ENCODE results near the gene OR1L6.

DNA sequence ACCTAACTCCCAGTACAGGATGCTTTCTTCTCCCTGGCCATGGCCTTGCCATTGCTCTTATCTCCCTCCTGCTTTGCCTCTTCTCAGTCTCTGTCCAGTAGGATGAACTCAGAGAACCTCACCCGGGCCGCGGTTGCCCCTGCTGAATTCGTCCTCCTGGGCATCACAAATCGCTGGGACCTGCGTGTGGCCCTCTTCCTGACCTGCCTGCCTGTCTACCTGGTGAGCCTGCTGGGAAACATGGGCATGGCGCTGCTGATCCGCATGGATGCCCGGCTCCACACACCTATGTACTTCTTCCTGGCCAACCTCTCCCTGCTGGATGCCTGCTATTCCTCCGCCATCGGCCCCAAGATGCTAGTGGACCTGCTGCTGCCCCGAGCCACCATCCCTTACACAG is 46.7 kb downstream of the OR1L6 start, which contains the start of gene OR5C1:
- TF ChIP-seq POLR2AphosphoS5 (IDR thresholded peaks at IDR 0.05; ENCODE audit: low read depth, low read length) (no peak), TAF1 (IDR thresholded peaks at IDR 0.05; ENCODE audit: borderline replicate concordance, insufficient read depth, low read length) (no peak), SIN3A (IDR thresholded peaks at IDR 0.05; ENCODE audit: borderline replicate concordance, insufficient read depth, low read length) (no peak), FOXP2 (optimal IDR thresholded peaks at IDR 0.05; ENCODE audit: borderline replicate concordance, extremely low read depth, extremely low read length, insufficient read depth) (no peak)
- TF ChIP-seq, protein P1, sequence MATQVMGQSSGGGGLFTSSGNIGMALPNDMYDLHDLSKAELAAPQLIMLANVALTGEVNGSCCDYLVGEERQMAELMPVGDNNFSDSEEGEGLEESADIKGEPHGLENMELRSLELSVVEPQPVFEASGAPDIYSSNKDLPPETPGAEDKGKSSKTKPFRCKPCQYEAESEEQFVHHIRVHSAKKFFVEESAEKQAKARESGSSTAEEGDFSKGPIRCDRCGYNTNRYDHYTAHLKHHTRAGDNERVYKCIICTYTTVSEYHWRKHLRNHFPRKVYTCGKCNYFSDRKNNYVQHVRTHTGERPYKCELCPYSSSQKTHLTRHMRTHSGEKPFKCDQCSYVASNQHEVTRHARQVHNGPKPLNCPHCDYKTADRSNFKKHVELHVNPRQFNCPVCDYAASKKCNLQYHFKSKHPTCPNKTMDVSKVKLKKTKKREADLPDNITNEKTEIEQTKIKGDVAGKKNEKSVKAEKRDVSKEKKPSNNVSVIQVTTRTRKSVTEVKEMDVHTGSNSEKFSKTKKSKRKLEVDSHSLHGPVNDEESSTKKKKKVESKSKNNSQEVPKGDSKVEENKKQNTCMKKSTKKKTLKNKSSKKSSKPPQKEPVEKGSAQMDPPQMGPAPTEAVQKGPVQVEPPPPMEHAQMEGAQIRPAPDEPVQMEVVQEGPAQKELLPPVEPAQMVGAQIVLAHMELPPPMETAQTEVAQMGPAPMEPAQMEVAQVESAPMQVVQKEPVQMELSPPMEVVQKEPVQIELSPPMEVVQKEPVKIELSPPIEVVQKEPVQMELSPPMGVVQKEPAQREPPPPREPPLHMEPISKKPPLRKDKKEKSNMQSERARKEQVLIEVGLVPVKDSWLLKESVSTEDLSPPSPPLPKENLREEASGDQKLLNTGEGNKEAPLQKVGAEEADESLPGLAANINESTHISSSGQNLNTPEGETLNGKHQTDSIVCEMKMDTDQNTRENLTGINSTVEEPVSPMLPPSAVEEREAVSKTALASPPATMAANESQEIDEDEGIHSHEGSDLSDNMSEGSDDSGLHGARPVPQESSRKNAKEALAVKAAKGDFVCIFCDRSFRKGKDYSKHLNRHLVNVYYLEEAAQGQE (IDR thresholded peaks at IDR 0.05; ENCODE audit: insufficient read depth in 1 of 2, low read depth in 2 of 2, low read length in 2 of 2), result no peak

All from PFSK-1 (cell line).